ENCODE measurements around the gene CCDC15. TPM values are rescaled to one million over a fixed set of nuclear protein-coding genes. Genes with fewer than 3 reads are reported as not detected.
A peak's percentile ranks its signal among the peaks of the same experiment; 100 is the strongest.

The CCDC15 gene
- total and polyA plus RNA-seq, 2 of the 13 experiments (the other 11 are each of a cell fraction or from before 2014, with no cell fraction given), result 2.2 to 4.6 TPM

- peak; percentile 69; the same call in 1 of the 2 replicates for TF ChIP-seq TFE3 (CRISPR knock-in tag; IDR thresholded peaks at IDR 0.05)
- TF ChIP-seq SMYD3 (CRISPR knock-in tag; IDR thresholded peaks at IDR 0.05), result peak; percentile 61; the same call in 1 of the 2 replicates
- TF ChIP-seq ZNF362 (CRISPR knock-in tag; IDR thresholded peaks at IDR 0.05; ENCODE audit: borderline replicate concordance), result peak; percentile 33; the same call in 1 of the 2 replicates
- peak; percentile 61; the same call in 1 of the 2 replicates for TF ChIP-seq THRA (CRISPR knock-in tag; IDR thresholded peaks at IDR 0.05; ENCODE audit: borderline replicate concordance)
- TF ChIP-seq EP300 (IDR thresholded peaks at IDR 0.05; ENCODE audit: low read depth in 2 of 2, low read length in 2 of 2), result peak in 1 of 2 experiments; percentile 35; a peak in 2 of 4 replicates
- TF ChIP-seq EP300 (CRISPR knock-in tag; IDR thresholded peaks at IDR 0.05; ENCODE audit: borderline replicate concordance), result no peak
- peak; percentile 57; the same call in 1 of the 2 replicates for TF ChIP-seq PAXIP1 (CRISPR knock-in tag; conservative IDR thresholded peaks at IDR 0.05)
- TF ChIP-seq TAF1 (CRISPR knock-in tag; IDR thresholded peaks at IDR 0.05), result no peak
- TF ChIP-seq ZFX (CRISPR knock-in tag; IDR thresholded peaks at IDR 0.05; ENCODE audit: low read depth), result peak; percentile 72
- no peak for TF ChIP-seq GATAD1 (CRISPR knock-in tag; IDR thresholded peaks at IDR 0.05)
- no peak for TF ChIP-seq ZNF776 (CRISPR knock-in tag; IDR thresholded peaks at IDR 0.05)
- peak; percentile 40; the same call in 1 of the 2 replicates for TF ChIP-seq BCL6 (CRISPR knock-in tag; IDR thresholded peaks at IDR 0.05)
- peak; percentile 59; the same call in 1 of the 2 replicates for TF ChIP-seq DPF2 (CRISPR knock-in tag; IDR thresholded peaks at IDR 0.05; ENCODE audit: borderline replicate concordance, low read depth)
- TF ChIP-seq KDM4B (CRISPR knock-in tag; IDR thresholded peaks at IDR 0.05), result no peak
- peak; percentile 72; the same call in 1 of the 2 replicates for TF ChIP-seq HIVEP1 (CRISPR knock-in tag; IDR thresholded peaks at IDR 0.05)
- TF ChIP-seq NR2F6 (IDR thresholded peaks at IDR 0.05), result peak; percentile 20; the same call in 1 of the 2 replicates
- TF ChIP-seq NR2F6 (CRISPR knock-in tag; IDR thresholded peaks at IDR 0.05), result peak; percentile 82
- TF ChIP-seq HNRNPK (IDR thresholded peaks at IDR 0.05; ENCODE audit: low read depth, low read length, poor library complexity, severe bottlenecking), result no peak
- TF ChIP-seq ZBTB37 (CRISPR knock-in tag; IDR thresholded peaks at IDR 0.05), result no peak
- TF ChIP-seq ARHGAP35 (CRISPR knock-in tag; IDR thresholded peaks at IDR 0.05; ENCODE audit: borderline replicate concordance), result no peak
- TF ChIP-seq XRCC5 (optimal IDR thresholded peaks at IDR 0.05; ENCODE audit: low read length), result peak; percentile 19
- peak; percentile 68 for TF ChIP-seq RARA (CRISPR knock-in tag; IDR thresholded peaks at IDR 0.05)
Observed at GRCh38 chr11:125070699-125071254, 116.8 kb downstream of the CCDC15 start (continued).

Data from HepG2 (cell line).